Breast epithelium (tissue), 3 donors: ENCODE measurements around the gene SCYL1.

ENCODE experiments used
- CTCF ChIP-seq, 3 donors: fragments of 450-650 bp; IDR thresholded peaks; one replicate each; pipeline ENCODE4 v1.5.1; 2016 to 2017; ENCODE audit warnings: antibody characterized with exemption in 3 of 3, mild to moderate bottlenecking in 3 of 3, moderate library complexity in 3 of 3
- POLR2A ChIP-seq: fragments of 450-650 bp; IDR thresholded peaks from one replicate; pipeline ENCODE4 v1.6.1; 2016; ENCODE audit warnings: antibody characterized with exemption, mild to moderate bottlenecking, moderate library complexity
- POLR2AphosphoS5 ChIP-seq, 3 donors: sonication (generic); formaldehyde crosslinking; IDR thresholded peaks; one replicate each; pipeline ENCODE4 v1.6.1; 2017; ENCODE audit warnings: antibody characterized with exemption in 3 of 3

- peak in 2 of 3 donors; percentile 13 to 61 for TF ChIP-seq CTCF (IDR thresholded peaks at IDR 0.05)
- no peak for TF ChIP-seq POLR2A
- peak in 1 of 3 donors; percentile 6 for TF ChIP-seq POLR2AphosphoS5 (IDR thresholded peaks at IDR 0.05)
These were observed 47.1 kb downstream of the SCYL1 start for GRCh38 chr11:65571940-65572339.
